Kidney epithelial cell (primary cell): Measurements from ENCODE around the gene ZNF598. TPM values are rescaled to one million over a fixed set of nuclear protein-coding genes. Genes with fewer than 3 reads are reported as not detected.

Source experiments
- DNase-seq: peaks from one replicate; pipeline ENCODE4 v3.0.0-alpha.2; 2010; ENCODE audit warnings: low read depth
- H3K27me3 ChIP-seq: 2 replicates; pipeline ENCODE4 v1.6.0; 2011; ENCODE audit warnings: low read length; ENCODE audit not compliant: control insufficient read depth, insufficient read depth
- H3K36me3 ChIP-seq: 2 replicates; pipeline ENCODE4 v1.5.1; 2011; ENCODE audit warnings: low read length; ENCODE audit not compliant: control insufficient read depth, insufficient read depth
- H3K4me3 ChIP-seq: 2 replicates; pipeline ENCODE4 v1.5.1; 2011; ENCODE audit warnings: low read depth, mild to moderate bottlenecking, control low read depth, low read length
- total RNA-seq: library from RNA; depleted of rRNA; stranded (reverse); fragments of >200 nt; gene quantifications from 2 replicates; pipeline ENCODE4 v1.2.3, GENCODE V29; 2015
- TF ChIP-seq, protein P1 (sequence below): IDR thresholded peaks from 2 replicates; pipeline ENCODE4 v1.5.1; 2011; ENCODE audit warnings: mild to moderate bottlenecking, moderate library complexity, low read length, control low read depth, inconsistent platforms; ENCODE audit not compliant: insufficient read depth, poor library complexity, severe bottlenecking

The ZNF598 gene
- total RNA-seq, 1 donor from 2014 or later = 57.7 TPM

GRCh38 chr16:1982991-1983543 lies 26.6 kb downstream of the ZNF598 start:
- TF ChIP-seq, protein P1, sequence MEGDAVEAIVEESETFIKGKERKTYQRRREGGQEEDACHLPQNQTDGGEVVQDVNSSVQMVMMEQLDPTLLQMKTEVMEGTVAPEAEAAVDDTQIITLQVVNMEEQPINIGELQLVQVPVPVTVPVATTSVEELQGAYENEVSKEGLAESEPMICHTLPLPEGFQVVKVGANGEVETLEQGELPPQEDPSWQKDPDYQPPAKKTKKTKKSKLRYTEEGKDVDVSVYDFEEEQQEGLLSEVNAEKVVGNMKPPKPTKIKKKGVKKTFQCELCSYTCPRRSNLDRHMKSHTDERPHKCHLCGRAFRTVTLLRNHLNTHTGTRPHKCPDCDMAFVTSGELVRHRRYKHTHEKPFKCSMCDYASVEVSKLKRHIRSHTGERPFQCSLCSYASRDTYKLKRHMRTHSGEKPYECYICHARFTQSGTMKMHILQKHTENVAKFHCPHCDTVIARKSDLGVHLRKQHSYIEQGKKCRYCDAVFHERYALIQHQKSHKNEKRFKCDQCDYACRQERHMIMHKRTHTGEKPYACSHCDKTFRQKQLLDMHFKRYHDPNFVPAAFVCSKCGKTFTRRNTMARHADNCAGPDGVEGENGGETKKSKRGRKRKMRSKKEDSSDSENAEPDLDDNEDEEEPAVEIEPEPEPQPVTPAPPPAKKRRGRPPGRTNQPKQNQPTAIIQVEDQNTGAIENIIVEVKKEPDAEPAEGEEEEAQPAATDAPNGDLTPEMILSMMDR = peak; percentile 28
- H3K4me3 ChIP-seq = peak overlapping the region; percentile 50
- peaks cover 6% of the 10 kb centered on the region for H3K36me3 ChIP-seq
- DNase-seq = no peak
- peaks cover 56% of the 10 kb centered on the region for H3K27me3 ChIP-seq

DNA sequence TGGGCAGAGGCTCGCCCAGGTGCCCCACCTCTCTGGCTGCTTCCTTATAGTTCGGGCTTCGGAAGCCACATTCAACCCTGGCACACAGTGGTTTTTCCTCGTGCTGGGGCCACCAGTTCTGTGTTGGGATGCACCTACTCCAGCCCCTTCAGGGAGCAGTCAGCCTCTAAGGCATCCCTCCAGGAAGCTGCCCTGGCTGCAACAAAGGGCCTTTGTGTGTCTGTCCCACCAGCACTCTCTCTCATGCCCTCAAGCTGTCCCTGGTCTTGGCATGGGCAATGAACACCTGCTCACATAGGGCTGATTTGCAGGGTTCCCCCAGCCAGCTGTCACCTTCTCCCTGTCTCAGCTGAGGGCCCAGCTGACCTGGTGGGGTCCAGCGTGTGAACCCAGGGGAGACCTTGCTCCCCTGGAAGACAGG lies 27.6 kb downstream of the ZNF598 start:
- no peak for DNase-seq
- Histone ChIP-seq H3K36me3 (peaks cover 6% of the 10 kb centered on the region), H3K4me3 (no peak overlapping the region), H3K27me3 (peaks cover 56% of the 10 kb centered on the region)
- TF ChIP-seq, protein P1 = no peak

DNA sequence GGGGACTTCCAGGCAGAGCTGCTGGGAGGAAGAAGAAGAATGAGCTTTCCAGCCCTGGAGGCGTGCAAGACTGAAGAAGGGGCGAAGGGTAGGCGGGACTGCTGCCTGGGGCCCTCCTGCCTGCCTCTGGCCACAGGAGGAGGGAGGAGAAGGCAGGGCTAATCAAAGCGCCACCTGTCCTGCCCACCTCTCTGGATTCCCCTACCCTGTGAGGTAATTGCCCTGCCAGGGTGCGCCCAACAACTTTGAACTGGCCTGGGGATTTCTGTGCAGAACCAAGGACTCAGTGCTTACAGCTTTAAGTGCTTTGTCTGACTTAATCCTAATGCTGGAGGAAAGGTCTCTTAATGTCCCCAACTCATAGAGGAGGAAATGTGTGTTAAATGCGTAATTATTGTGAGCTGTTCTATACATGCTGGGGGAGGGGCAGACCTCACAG lies 28.2 kb downstream of the ZNF598 start, which contains the start of gene NOXO1:
Gene NOXO1 (minus strand): TSS at position 72 of the 439 bp plus-strand sequence. CDS start 290 bp downstream, outside the sequence.
- peaks cover 7% of the 10 kb centered on the region for H3K36me3 ChIP-seq
- TF ChIP-seq, protein P1 = no peak
- H3K4me3 ChIP-seq = no peak within 1 kb of the TSS
- peaks cover 56% of the 10 kb centered on the region for H3K27me3 ChIP-seq
- no peak for DNase-seq

GRCh38 chr16:1980770-1981087 lies 28.9 kb downstream of the ZNF598 start:
- H3K36me3 ChIP-seq = peaks cover 4% of the 10 kb centered on the region
- DNase-seq = no peak
- peaks cover 56% of the 10 kb centered on the region for H3K27me3 ChIP-seq
- TF ChIP-seq, protein P1 = no peak
- no peak overlapping the region for H3K4me3 ChIP-seq

DNA sequence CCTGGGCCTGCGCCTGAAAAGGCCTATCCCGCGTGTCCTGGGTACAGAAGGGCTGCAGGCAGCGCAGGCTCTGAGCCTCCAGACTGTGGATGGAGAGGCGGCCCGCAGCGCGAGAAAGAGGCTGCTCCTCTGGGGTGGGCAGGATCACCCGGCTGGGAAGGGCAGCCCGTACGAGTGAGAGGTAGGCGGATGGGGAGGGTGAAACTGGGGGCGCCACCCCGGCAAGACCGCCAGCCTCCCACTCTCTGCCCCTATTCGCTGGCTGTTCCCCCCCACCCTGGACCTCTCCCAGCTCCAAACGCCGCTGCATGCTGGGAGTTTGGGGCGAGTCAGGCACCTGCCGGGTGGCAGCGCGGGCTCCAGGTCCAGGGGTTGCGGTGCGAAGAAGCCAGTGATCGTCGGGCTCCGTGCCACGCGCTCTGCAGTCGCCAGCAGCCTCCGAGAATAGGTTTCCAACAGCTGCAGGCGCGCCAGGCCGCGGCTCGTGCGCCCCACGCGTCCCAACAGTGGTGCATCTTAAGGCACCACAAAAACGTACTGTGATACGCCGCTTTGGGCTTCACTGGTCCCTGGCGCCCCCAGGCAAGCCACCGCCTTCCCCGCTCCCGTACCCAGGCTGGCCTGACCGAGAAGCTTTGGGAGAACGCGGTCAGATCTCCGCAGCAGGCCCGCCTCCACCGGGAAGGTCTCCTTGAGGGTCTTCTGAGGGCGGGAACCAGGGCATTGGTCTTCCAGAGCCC lies 29.4 kb downstream of the ZNF598 start:
- no peak for DNase-seq
- Histone ChIP-seq H3K4me3 (no peak overlapping the region), H3K36me3 (peaks cover 4% of the 10 kb centered on the region), H3K27me3 (peaks cover 56% of the 10 kb centered on the region)
- TF ChIP-seq, protein P1 = no peak
